NOMO-1 treated with DMSO at 0.1 percent for 48 hours (cell line): ENCODE data around the gene MLF2.

Experiments used
- DNase-seq: peaks from one replicate; lab custom pipeline; 2025; ENCODE audit not compliant: unreplicated experiment; lab: John Stamatoyannopoulos, UW

MLF2 gene

DNA sequence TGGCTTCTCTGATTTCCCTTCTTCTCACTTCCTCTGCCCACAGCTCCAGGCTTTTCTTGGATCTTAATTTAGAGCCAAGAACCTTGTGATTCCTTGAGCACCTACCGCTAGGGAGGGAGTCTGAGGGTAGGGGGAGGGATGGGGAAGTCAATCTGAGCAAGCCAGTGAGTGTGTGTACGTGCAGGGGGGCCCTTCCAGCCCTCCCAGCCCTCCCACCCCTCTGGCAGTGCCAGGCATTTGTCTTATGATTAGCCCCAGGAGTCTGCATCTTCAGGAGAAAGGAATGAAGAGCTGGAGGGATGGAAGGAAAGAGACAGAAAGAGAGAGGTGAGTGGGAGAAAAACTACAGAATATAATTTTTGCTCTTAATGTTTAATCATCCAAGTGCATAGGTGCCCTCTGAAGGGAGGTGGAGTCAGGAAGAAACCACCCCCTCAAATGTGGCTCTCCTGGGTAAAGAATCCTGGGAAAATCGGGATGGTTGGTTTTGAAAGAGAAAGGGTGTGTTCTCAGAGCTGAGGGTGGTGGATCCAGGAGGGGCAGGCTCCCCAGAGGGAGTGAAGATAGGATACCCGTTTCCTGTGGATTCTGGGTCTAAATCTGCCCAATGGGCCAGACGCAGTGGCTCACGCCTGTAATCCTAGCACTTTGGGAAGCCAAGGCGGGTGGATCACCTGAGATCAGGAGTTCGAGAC, 54.4 kb downstream of the MLF2 start:
- DNase-seq = no peak
